Liver (tissue), 9 donors: Measurements from ENCODE around the gene PRPSAP1. TPM values are rescaled to one million over a fixed set of nuclear protein-coding genes. Genes with fewer than 3 reads are reported as not detected.

Experiments used
- DNase-seq: peaks from one replicate; pipeline ENCODE4 v3.0.0-alpha.2; 2017; ENCODE audit warnings: low spot score
- H3K27ac ChIP-seq, 2 donors: one replicate each; pipeline ENCODE4 v1.7.0; 2013; ENCODE audit warnings: inconsistent platforms in 2 of 2, low read length in 2 of 2, control low read depth in 1 of 2, low read depth in 1 of 2, mild to moderate bottlenecking in 1 of 2
- H3K27me3 ChIP-seq, 4 donors: one replicate each; pipeline versions ENCODE4 v1.6.1 to v1.7.0; 2013; ENCODE audit warnings: low read length in 3 of 4, inconsistent platforms in 1 of 4, mild to moderate bottlenecking in 1 of 4, moderate library complexity in 1 of 4; ENCODE audit not compliant: control insufficient read depth in 4 of 4, insufficient read depth in 4 of 4
- H3K36me3 ChIP-seq, 4 donors: one replicate each; pipeline versions ENCODE4 v1.6.1 to v1.7.0; 2013; ENCODE audit warnings: low read length in 3 of 4, mild to moderate bottlenecking in 3 of 4, low read depth in 1 of 4, moderate library complexity in 1 of 4; ENCODE audit not compliant: control insufficient read depth in 4 of 4, insufficient read depth in 3 of 4
- H3K4me1 ChIP-seq, 4 donors: one replicate each; pipeline versions ENCODE4 v1.6.1 to v1.7.0; 2013; ENCODE audit warnings: low read length in 3 of 4, mild to moderate bottlenecking in 3 of 4, moderate library complexity in 1 of 4; ENCODE audit not compliant: control insufficient read depth in 4 of 4, insufficient read depth in 4 of 4
- H3K4me3 ChIP-seq, 3 donors: one replicate each; pipeline versions ENCODE4 v1.6.1 to v1.7.0; 2013; ENCODE audit warnings: low read length in 3 of 3, control low read depth in 1 of 3, low read depth in 1 of 3, mild to moderate bottlenecking in 1 of 3
- H3K9ac ChIP-seq, 2 donors: one replicate each; pipeline ENCODE4 v1.7.0; 2013; ENCODE audit warnings: low read length in 2 of 2, mild to moderate bottlenecking in 2 of 2, moderate library complexity in 2 of 2, control low read depth in 1 of 2, low read depth in 1 of 2
- H3K9me3 ChIP-seq, 4 donors: one replicate each; pipeline versions ENCODE4 v1.6.1 to v1.7.0; 2013; ENCODE audit warnings: low read length in 3 of 4; ENCODE audit not compliant: control insufficient read depth in 4 of 4
- ATF3 ChIP-seq: IDR thresholded peaks from 2 replicates; pipeline ENCODE4 v1.6.1; 2016; ENCODE audit warnings: antibody characterized with exemption
- EGR1 ChIP-seq, 2 donors: IDR thresholded peaks; 2 replicates each; pipeline ENCODE4 v1.6.1; 2016 to 2018; ENCODE audit warnings: antibody characterized with exemption in 2 of 2, low read depth in 2 of 2
- FOXA1 ChIP-seq: IDR thresholded peaks from 2 replicates; pipeline ENCODE4 v1.6.1; 2016; ENCODE audit warnings: antibody characterized with exemption
- FOXA2 ChIP-seq: IDR thresholded peaks from 2 replicates; pipeline ENCODE4 v1.6.1; 2016; ENCODE audit warnings: antibody characterized with exemption
- GABPA ChIP-seq, 2 donors: IDR thresholded peaks in 1 of 2; conservative IDR thresholded peaks in 1 of 2; 2 replicates each; pipeline ENCODE4 v1.6.1; 2016; ENCODE audit warnings: antibody characterized with exemption in 2 of 2, mild to moderate bottlenecking in 1 of 2, moderate library complexity in 1 of 2
- HNF4A ChIP-seq, 2 donors: conservative IDR thresholded peaks; 2 replicates each; pipeline ENCODE4 v1.6.1; 2016; ENCODE audit warnings: antibody characterized with exemption in 2 of 2, mild to moderate bottlenecking in 2 of 2
- HNF4G ChIP-seq: IDR thresholded peaks from 2 replicates; pipeline ENCODE4 v1.6.1; 2016; ENCODE audit warnings: antibody characterized with exemption
- JUND ChIP-seq, 2 donors: IDR thresholded peaks; 2 replicates each; pipeline ENCODE4 v1.6.1; 2016; ENCODE audit warnings: antibody characterized with exemption in 2 of 2
- NR2F2 ChIP-seq: IDR thresholded peaks from 2 replicates; pipeline ENCODE4 v1.6.1; 2016; ENCODE audit warnings: antibody characterized with exemption
- RAD21 ChIP-seq, 2 donors: IDR thresholded peaks; 2 replicates each; pipeline ENCODE4 v1.6.1; 2016; ENCODE audit warnings: antibody characterized with exemption in 2 of 2, mild to moderate bottlenecking in 2 of 2
- REST ChIP-seq: IDR thresholded peaks from 2 replicates; pipeline ENCODE4 v1.6.1; 2016; ENCODE audit warnings: antibody characterized with exemption, mild to moderate bottlenecking
- RXRA ChIP-seq, 2 donors: IDR thresholded peaks; 2 replicates each; pipeline ENCODE4 v1.6.1; 2017 to 2018; ENCODE audit warnings: antibody characterized with exemption in 2 of 2, mild to moderate bottlenecking in 1 of 2
- SP1 ChIP-seq: IDR thresholded peaks from 2 replicates; pipeline ENCODE4 v1.6.1; 2018; ENCODE audit warnings: antibody characterized with exemption, mild to moderate bottlenecking
- TAF1 ChIP-seq: conservative IDR thresholded peaks from 2 replicates; pipeline ENCODE4 v1.6.1; 2016; ENCODE audit warnings: antibody characterized with exemption, mild to moderate bottlenecking
- YY1 ChIP-seq: IDR thresholded peaks from 2 replicates; pipeline ENCODE4 v1.6.1; 2016; ENCODE audit warnings: antibody characterized with exemption, mild to moderate bottlenecking
- WGBS: extraction: QIAGEN DNeasy Blood & Tissue Kit; methylation state at CpG from one replicate; pipeline ENCODE4 v1.1.7; 2013; 5-methylcytosine and 5-hydroxymethylcytosine counted together
- polyA plus RNA-seq, 2 donors: library from polyadenylated mRNA; stranded (reverse) in 1 of 2; unstranded in 1 of 2; fragments of 200-250 nt in 1 of 2; fragments of >200 nt in 1 of 2; fragmentation: Nextera tagmentation in 1 of 2; extraction: Ambion mirVana in 1 of 2; gene quantifications; one replicate each; pipeline versions ENCODE4 v1.2.1 to v1.2.3, GENCODE V29; 2013 to 2015
- total RNA-seq, 2 donors: library from RNA; depleted of rRNA; stranded (reverse); fragments of >200 nt; gene quantifications; one replicate each; pipeline ENCODE4 v1.2.3, GENCODE V29; 2014
- TF ChIP-seq, protein P1 (sequence below): IDR thresholded peaks from 2 replicates; pipeline ENCODE4 v1.6.1; 2016; ENCODE audit warnings: antibody characterized with exemption
- TF ChIP-seq, protein P2 (sequence below): fragments of 150-350 bp; IDR thresholded peaks from 2 replicates; pipeline ENCODE4 v1.5.1; 2017; ENCODE audit warnings: improper control_type of control experiment, low read depth, low read length; ENCODE audit not compliant: missing input control
- TF ChIP-seq, protein P3 (sequence below): IDR thresholded peaks from 2 replicates; pipeline ENCODE4 v1.6.1; 2016; ENCODE audit warnings: antibody characterized with exemption
- donor health status: healthy.
- donor health status: healthy.
- donor health status: healthy.
- donor health status: healthy.
- donor health status: healthy.

PRPSAP1 gene
- total and polyA plus RNA-seq, 4 donors = 21.4 to 78.1 (median 52.6) TPM

GRCh38 chr17:76296889-76297288 is 56.8 kb downstream of the PRPSAP1 start:
- TF ChIP-seq EGR1 (IDR thresholded peaks at IDR 0.05; ENCODE audit: low read depth in 2 of 2) = no peak
- TF ChIP-seq RAD21 (IDR thresholded peaks at IDR 0.05) = no peak
- TF ChIP-seq HNF4A (conservative IDR thresholded peaks at IDR 0.05) = no peak
- TF ChIP-seq, protein P1, sequence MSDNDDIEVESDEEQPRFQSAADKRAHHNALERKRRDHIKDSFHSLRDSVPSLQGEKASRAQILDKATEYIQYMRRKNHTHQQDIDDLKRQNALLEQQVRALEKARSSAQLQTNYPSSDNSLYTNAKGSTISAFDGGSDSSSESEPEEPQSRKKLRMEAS = no peak
- TF ChIP-seq FOXA1 = no peak
- TF ChIP-seq RXRA (IDR thresholded peaks at IDR 0.05) = no peak
- no peak for TF ChIP-seq GABPA (IDR thresholded peaks at IDR 0.05 in 1 of 2, conservative IDR thresholded peaks at IDR 0.05 in 1 of 2)
- no peak for TF ChIP-seq HNF4G
- TF ChIP-seq REST = no peak
- no peak for TF ChIP-seq ATF3
- TF ChIP-seq, protein P2, sequence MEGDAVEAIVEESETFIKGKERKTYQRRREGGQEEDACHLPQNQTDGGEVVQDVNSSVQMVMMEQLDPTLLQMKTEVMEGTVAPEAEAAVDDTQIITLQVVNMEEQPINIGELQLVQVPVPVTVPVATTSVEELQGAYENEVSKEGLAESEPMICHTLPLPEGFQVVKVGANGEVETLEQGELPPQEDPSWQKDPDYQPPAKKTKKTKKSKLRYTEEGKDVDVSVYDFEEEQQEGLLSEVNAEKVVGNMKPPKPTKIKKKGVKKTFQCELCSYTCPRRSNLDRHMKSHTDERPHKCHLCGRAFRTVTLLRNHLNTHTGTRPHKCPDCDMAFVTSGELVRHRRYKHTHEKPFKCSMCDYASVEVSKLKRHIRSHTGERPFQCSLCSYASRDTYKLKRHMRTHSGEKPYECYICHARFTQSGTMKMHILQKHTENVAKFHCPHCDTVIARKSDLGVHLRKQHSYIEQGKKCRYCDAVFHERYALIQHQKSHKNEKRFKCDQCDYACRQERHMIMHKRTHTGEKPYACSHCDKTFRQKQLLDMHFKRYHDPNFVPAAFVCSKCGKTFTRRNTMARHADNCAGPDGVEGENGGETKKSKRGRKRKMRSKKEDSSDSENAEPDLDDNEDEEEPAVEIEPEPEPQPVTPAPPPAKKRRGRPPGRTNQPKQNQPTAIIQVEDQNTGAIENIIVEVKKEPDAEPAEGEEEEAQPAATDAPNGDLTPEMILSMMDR = no peak
- TF ChIP-seq TAF1 = no peak
- no peak for TF ChIP-seq FOXA2
- no peak for TF ChIP-seq NR2F2
- TF ChIP-seq SP1 = no peak
- no peak for TF ChIP-seq YY1
- H3K27ac ChIP-seq = no peak overlapping the region
- H3K27me3 ChIP-seq = no peaks in the 10 kb centered on the region
- H3K36me3 ChIP-seq = peaks cover 0 to 12% (median 2%) of the 10 kb centered on the region in 4 donors
- no peak for DNase-seq
- no peak overlapping the region for H3K4me3 ChIP-seq
- no peaks in the 10 kb centered on the region for H3K4me1 ChIP-seq
- H3K9me3 ChIP-seq = no peaks in the 10 kb centered on the region
- WGBS = 92% methylated on average over 5 of the region's 5 CpGs
- no peak overlapping the region for H3K9ac ChIP-seq

DNA sequence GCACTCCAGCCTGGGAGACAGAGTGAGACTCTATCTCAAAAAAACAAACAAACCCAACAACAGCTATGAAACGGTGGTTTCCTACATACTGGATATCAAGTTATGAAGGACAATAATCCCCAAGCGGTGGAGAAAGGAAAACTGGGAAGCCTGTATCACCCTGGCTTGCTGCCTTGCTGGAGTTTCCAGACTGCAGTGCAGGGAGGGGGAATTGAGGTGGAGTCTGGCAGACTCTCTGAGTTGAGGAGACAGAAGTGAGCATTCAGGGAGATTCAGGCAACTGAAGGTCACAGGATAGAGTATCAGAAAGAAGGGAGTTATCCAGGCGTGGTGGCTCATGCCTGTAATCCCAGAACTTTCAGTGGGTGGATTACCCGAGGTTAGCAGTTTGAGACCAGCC is 57.5 kb downstream of the PRPSAP1 start:
- H3K4me1 ChIP-seq = no peaks in the 10 kb centered on the region
- no peak for DNase-seq
- H3K4me3 ChIP-seq = no peak overlapping the region
- no peaks in the 10 kb centered on the region for H3K9me3 ChIP-seq
- peaks cover 0 to 18% (median 2%) of the 10 kb centered on the region in 4 donors for H3K36me3 ChIP-seq
- H3K9ac ChIP-seq = no peak overlapping the region
- H3K27me3 ChIP-seq = no peaks in the 10 kb centered on the region
- 78% methylated on average over 4 of the region's 4 CpGs for WGBS
- no peak overlapping the region for H3K27ac ChIP-seq
- TF ChIP-seq SP1 (no peak), HNF4G (no peak), YY1 (no peak), JUND (IDR thresholded peaks at IDR 0.05) (no peak), FOXA1 (no peak), RAD21 (IDR thresholded peaks at IDR 0.05) (no peak), FOXA2 (no peak), ATF3 (no peak), EGR1 (IDR thresholded peaks at IDR 0.05; ENCODE audit: low read depth in 2 of 2) (no peak), HNF4A (conservative IDR thresholded peaks at IDR 0.05) (no peak), GABPA (IDR thresholded peaks at IDR 0.05 in 1 of 2, conservative IDR thresholded peaks at IDR 0.05 in 1 of 2) (no peak), NR2F2 (no peak), RXRA (IDR thresholded peaks at IDR 0.05) (no peak), REST (no peak)
- TF ChIP-seq, protein P1 = no peak
- TF ChIP-seq, protein P3, sequence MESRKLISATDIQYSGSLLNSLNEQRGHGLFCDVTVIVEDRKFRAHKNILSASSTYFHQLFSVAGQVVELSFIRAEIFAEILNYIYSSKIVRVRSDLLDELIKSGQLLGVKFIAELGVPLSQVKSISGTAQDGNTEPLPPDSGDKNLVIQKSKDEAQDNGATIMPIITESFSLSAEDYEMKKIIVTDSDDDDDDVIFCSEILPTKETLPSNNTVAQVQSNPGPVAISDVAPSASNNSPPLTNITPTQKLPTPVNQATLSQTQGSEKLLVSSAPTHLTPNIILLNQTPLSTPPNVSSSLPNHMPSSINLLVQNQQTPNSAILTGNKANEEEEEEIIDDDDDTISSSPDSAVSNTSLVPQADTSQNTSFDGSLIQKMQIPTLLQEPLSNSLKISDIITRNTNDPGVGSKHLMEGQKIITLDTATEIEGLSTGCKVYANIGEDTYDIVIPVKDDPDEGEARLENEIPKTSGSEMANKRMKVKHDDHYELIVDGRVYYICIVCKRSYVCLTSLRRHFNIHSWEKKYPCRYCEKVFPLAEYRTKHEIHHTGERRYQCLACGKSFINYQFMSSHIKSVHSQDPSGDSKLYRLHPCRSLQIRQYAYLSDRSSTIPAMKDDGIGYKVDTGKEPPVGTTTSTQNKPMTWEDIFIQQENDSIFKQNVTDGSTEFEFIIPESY = no peak
